ENCODE measurements around the gene SMIM36. TPM values are rescaled to one million over a fixed set of nuclear protein-coding genes. Genes with fewer than 3 reads are reported as not detected.
A peak's percentile ranks its signal among the peaks of the same experiment; 100 is the strongest.

The SMIM36 gene
- total and polyA plus RNA-seq, 2 of the 8 experiments (the other 6 are each of a cell fraction or from before 2014, with no cell fraction given), result not detected

GRCh38 chr17:55450232-55450825, 60.9 kb downstream of the SMIM36 start:
- no peak overlapping the region for H3K4me3 ChIP-seq (ENCODE audit: extremely low read depth in 1 of 4, insufficient read depth in 2 of 4, low read depth in 3 of 4, low read length in 4 of 4)
- no peaks in the 10 kb centered on the region for H3K23me2 ChIP-seq (ENCODE audit: low read depth, low read length)
- no peak overlapping the region for H4K91ac ChIP-seq (replicated peaks; ENCODE audit: insufficient read length, low read length)
- no peaks in the 10 kb centered on the region for H3K36me3 ChIP-seq (ENCODE audit: control insufficient read depth in 2 of 4, insufficient read depth in 4 of 4, low read length in 3 of 4)
- H2BK15ac ChIP-seq (ENCODE audit: low read length), result no peak overlapping the region
- peak overlapping the region; percentile 35; the same call in 1 of the 2 replicates for H2BK12ac ChIP-seq (ENCODE audit: low read depth, low read length)
- H3K9me3 ChIP-seq (ENCODE audit: insufficient read depth in 2 of 2, low read depth in 1 of 2, low read length in 1 of 2), result no peaks in the 10 kb centered on the region
- no peak overlapping the region for H3K4ac ChIP-seq (replicated peaks; ENCODE audit: insufficient read length, low read depth, low read length)
- ChIA-PET CTCF (ENCODE audit: partially characterized antibody) (no interaction called here), POLR2A (ENCODE audit: partially characterized antibody) (no interaction called here)
- H4K8ac ChIP-seq (ENCODE audit: extremely low read depth, insufficient read depth, low read length), result no peak overlapping the region
- TF ChIP-seq CHD1 (IDR thresholded peaks at IDR 0.05; ENCODE audit: low read depth, low read length), result no peak
- no peaks in the 10 kb centered on the region for H3K79me1 ChIP-seq (ENCODE audit: low read depth, low read length)
- no peaks in the 10 kb centered on the region for H3K27me3 ChIP-seq (replicated peaks in 1 of 4; ENCODE audit: control insufficient read depth in 3 of 4, extremely low read depth in 1 of 4, insufficient read depth in 3 of 4, low read length in 3 of 4)
- peaks cover 1 to 5% (median 3%) of the 10 kb centered on the region in 4 experiments; a peak in 3 of 7 replicates for H3K4me1 ChIP-seq (replicated peaks in 1 of 4; ENCODE audit: control insufficient read depth in 3 of 4, insufficient read depth in 4 of 4, low read length in 3 of 4)
- no peak overlapping the region for H3K56ac ChIP-seq (replicated peaks; ENCODE audit: insufficient read length, low read depth, low read length)
- no peak overlapping the region for H4K5ac ChIP-seq (ENCODE audit: insufficient read length, low read depth, low read length)
- DNase-seq (ENCODE audit: low read depth in 1 of 2, low spot score in 2 of 2) (no peak), FAIRE-seq (no peak)
- H2BK5ac ChIP-seq (ENCODE audit: low read depth, low read length), result no peak overlapping the region
- H3K23ac ChIP-seq (ENCODE audit: insufficient read length), result no peak overlapping the region
- H2BK120ac ChIP-seq (replicated peaks; ENCODE audit: low read depth, low read length), result no peak overlapping the region
- no peak overlapping the region for H3K14ac ChIP-seq (ENCODE audit: insufficient read length)
- no peak overlapping the region for H2AK5ac ChIP-seq (ENCODE audit: low read depth, low read length)
- no peak overlapping the region for H3K27ac ChIP-seq (ENCODE audit: low read depth, low read length)
- WGBS, 2 experiments (ENCODE audit: extremely low coverage in 1 of 2, insufficient coverage in 1 of 2, insufficient read length in 1 of 2, insufficient replicate concordance in 2 of 2, low coverage in 1 of 2, low lambda C conversion rate in 2 of 2, missing lambda C conversion rate in 1 of 2), result 90% methylated on average over 7 of the region's 7 CpGs; no CpG with 5 or more reads in 1 of the 2 experiments
- no peak overlapping the region for H2BK20ac ChIP-seq (ENCODE audit: low read length)
- no peaks in the 10 kb centered on the region for H4K20me1 ChIP-seq (replicated peaks in 1 of 2; ENCODE audit: control insufficient read depth in 1 of 2, insufficient read depth in 2 of 2, low read length in 2 of 2)
- no peak overlapping the region; a peak in 2 of 7 replicates for H3K9ac ChIP-seq (replicated peaks in 1 of 4; ENCODE audit: extremely low read depth in 1 of 4, low read depth in 3 of 4, low read length in 3 of 4)
- H3K4me2 ChIP-seq (ENCODE audit: insufficient read depth in 1 of 2, low read depth in 2 of 2, low read length in 2 of 2), result no peak overlapping the region
- no peaks in the 10 kb centered on the region for H3K79me2 ChIP-seq (ENCODE audit: control insufficient read depth in 1 of 2, insufficient read depth in 2 of 2, low read length in 2 of 2)
- peak overlapping the region; percentile 79 for H2AFZ ChIP-seq (ENCODE audit: low read length)
- H3K18ac ChIP-seq (ENCODE audit: extremely low read depth, low read length), result no peak overlapping the region

Data from H1 (cell line).